IMR-90 (cell line): Measurements from ENCODE around the gene PLA2G4E. TPM values are rescaled to one million over a fixed set of nuclear protein-coding genes. Genes with fewer than 3 reads are reported as not detected.

Source experiments
- ATAC-seq: fragments of 200-7000 bp; cut with Tn5 transposase; 2 replicates; pipeline ENCODE4 v1.9.1; 2020; ENCODE audit warnings: low read depth, mild to moderate bottlenecking, moderate library complexity
- BruUV-seq: library from RNA; stranded (reverse); fragments of 400-500 nt; replicated peaks from 2 replicates; lab custom pipeline; 2021; lab: Mats Ljungman, UMichigan
- CTCF ChIA-PET: fragments of 300-600 bp; formaldehyde crosslinking; extraction: SDS; loops from one replicate; lab custom pipeline; 2021; ENCODE audit warnings: antibody characterized with exemption; lab: Yijun Ruan, JAX
- POLR2A ChIA-PET: fragments of 300-600 bp; sonication (Branson Sonifier 250); formaldehyde crosslinking; loops from one replicate; lab custom pipeline; 2022; ENCODE audit warnings: antibody characterized with exemption; ENCODE audit not compliant: unreplicated experiment; lab: Charles Lee
- DNase-seq: peaks from one replicate; pipeline ENCODE4 v3.0.0; 2013
- H2AFZ ChIP-seq: replicated peaks from 2 replicates; pipeline ENCODE3; 2013; ENCODE audit warnings: low read length, mild to moderate bottlenecking; ENCODE audit not compliant: poor library complexity
- H2AK5ac ChIP-seq: 2 replicates; pipeline ENCODE4 v1.6.1; 2013; ENCODE audit warnings: low read depth, low read length, inconsistent platforms
- H2AK9ac ChIP-seq: replicated peaks from 2 replicates; pipeline ENCODE3; 2013; ENCODE audit warnings: mild to moderate bottlenecking, low read depth, low read length, moderate library complexity; ENCODE audit not compliant: poor library complexity
- H2BK120ac ChIP-seq: 2 replicates; pipeline ENCODE4 v1.6.1; 2013; ENCODE audit warnings: low read depth, low read length, inconsistent platforms
- H2BK15ac ChIP-seq: 3 replicates; pipeline ENCODE4 v1.6.1; 2013; ENCODE audit warnings: low read depth, low read length, inconsistent platforms
- H2BK20ac ChIP-seq: 2 replicates; pipeline ENCODE4 v1.6.1; 2013; ENCODE audit warnings: low read depth, mild to moderate bottlenecking, inconsistent platforms, low read length, moderate library complexity
- H2BK5ac ChIP-seq: 2 replicates; pipeline ENCODE4 v1.6.1; 2013; ENCODE audit warnings: mild to moderate bottlenecking, low read depth, low read length, inconsistent platforms; ENCODE audit not compliant: poor library complexity, severe bottlenecking
- H3K14ac ChIP-seq: replicated peaks from 2 replicates; pipeline ENCODE4 v1.6.1; 2013; ENCODE audit warnings: low read depth, low read length, inconsistent platforms
- H3K18ac ChIP-seq: 2 replicates; pipeline ENCODE4 v1.6.1; 2013; ENCODE audit warnings: low read depth, low read length, control low read depth
- H3K23ac ChIP-seq: 2 replicates; pipeline ENCODE4 v1.6.1; 2013; ENCODE audit warnings: low read depth, low read length, inconsistent platforms
- H3K27ac ChIP-seq: 2 replicates; pipeline ENCODE4 v1.5.1; 2013; ENCODE audit warnings: mild to moderate bottlenecking, control low read depth, low read length; ENCODE audit not compliant: insufficient read depth
- H3K27me3 ChIP-seq: 2 replicates; pipeline ENCODE4 v1.6.1; 2013; ENCODE audit warnings: low read length; ENCODE audit not compliant: control insufficient read depth, insufficient read depth
- H3K36me3 ChIP-seq: 2 replicates; pipeline ENCODE4 v1.6.1; 2013; ENCODE audit warnings: low read length, mixed read lengths; ENCODE audit not compliant: control insufficient read depth, insufficient read depth
- H3K4ac ChIP-seq: 2 replicates; pipeline ENCODE4 v1.6.1; 2013; ENCODE audit warnings: low read depth, low read length, inconsistent platforms
- H3K4me1 ChIP-seq: 2 replicates; pipeline ENCODE4 v1.6.1; 2013; ENCODE audit warnings: low read length, mixed read lengths; ENCODE audit not compliant: control insufficient read depth, insufficient read depth
- H3K4me2 ChIP-seq: 2 replicates; pipeline ENCODE4 v1.6.1; 2013; ENCODE audit warnings: low read depth, mild to moderate bottlenecking, control low read depth, low read length, moderate library complexity
- H3K4me3 ChIP-seq: 2 replicates; pipeline ENCODE4 v1.5.1; 2013; ENCODE audit warnings: low read depth, mild to moderate bottlenecking, control low read depth, low read length, moderate library complexity; ENCODE audit not compliant: insufficient read depth
- H3K56ac ChIP-seq: 2 replicates; pipeline ENCODE4 v1.6.1; 2013; ENCODE audit warnings: low read length, inconsistent platforms; ENCODE audit not compliant: insufficient read depth; ENCODE audit errors: extremely low read depth
- H3K79me1 ChIP-seq, 2 experiments: 2 replicates each; pipeline ENCODE4 v1.6.1; 2013; ENCODE audit warnings: low read length in 2 of 2, inconsistent platforms in 1 of 2, low read depth in 1 of 2
- H3K9ac ChIP-seq: 2 replicates; pipeline ENCODE4 v1.6.1; 2013; ENCODE audit warnings: low read depth, low read length, control low read depth
- H3K9me1 ChIP-seq: 2 replicates; pipeline ENCODE4 v1.6.1; 2013; ENCODE audit warnings: low read length, inconsistent platforms; ENCODE audit not compliant: insufficient read depth
- H3K9me3 ChIP-seq: 2 replicates; pipeline ENCODE4 v1.6.1; 2013; ENCODE audit warnings: low read length; ENCODE audit not compliant: control insufficient read depth, insufficient read depth
- H4K20me1 ChIP-seq: 2 replicates; pipeline ENCODE4 v1.6.1; 2013; ENCODE audit warnings: low read length, inconsistent platforms; ENCODE audit not compliant: insufficient read depth
- H4K5ac ChIP-seq: 2 replicates; pipeline ENCODE4 v1.6.1; 2013; ENCODE audit warnings: mild to moderate bottlenecking, low read depth, low read length, control low read depth
- H4K8ac ChIP-seq, 2 experiments: 2 replicates each; pipeline ENCODE4 v1.6.1; 2013; ENCODE audit warnings: low read depth in 2 of 2, low read length in 2 of 2, control low read depth in 1 of 2, inconsistent platforms in 1 of 2
- H4K91ac ChIP-seq: 2 replicates; pipeline ENCODE4 v1.6.1; 2013; ENCODE audit warnings: low read depth, low read length, inconsistent platforms; ENCODE audit not compliant: insufficient read depth
- BHLHE40 ChIP-seq: fragments of 150-350 bp; IDR thresholded peaks from 2 replicates; pipeline ENCODE4 v1.6.1; 2016; ENCODE audit warnings: mild to moderate bottlenecking, low read depth, low read length
- CEBPB ChIP-seq: IDR thresholded peaks from 2 replicates; pipeline ENCODE4 v1.6.1; 2012; ENCODE audit warnings: low read depth, low read length, improper control_type of control experiment
- CHD1 ChIP-seq: IDR thresholded peaks from 2 replicates; pipeline ENCODE4 v1.6.1; 2012; ENCODE audit warnings: low read depth, low read length, improper control_type of control experiment
- CTCF ChIP-seq: conservative IDR thresholded peaks from 2 replicates; pipeline ENCODE4 v1.5.1; 2012; ENCODE audit warnings: mild to moderate bottlenecking, low read depth, low read length, improper control_type of control experiment
- ELK1 ChIP-seq: fragments of 150-350 bp; IDR thresholded peaks from 2 replicates; pipeline ENCODE4 v1.6.1; 2016; ENCODE audit warnings: low read depth, mild to moderate bottlenecking, low read length, moderate library complexity, borderline replicate concordance
- FOS ChIP-seq: fragments of 150-350 bp; IDR thresholded peaks from 2 replicates; pipeline ENCODE4 v1.6.1; 2016; ENCODE audit warnings: low read depth, low read length
- MAFK ChIP-seq: IDR thresholded peaks from 2 replicates; pipeline ENCODE4 v1.6.1; 2012; ENCODE audit warnings: low read depth, low read length, improper control_type of control experiment
- MAZ ChIP-seq: IDR thresholded peaks from 2 replicates; pipeline ENCODE4 v1.6.1; 2012; ENCODE audit warnings: low read depth, mild to moderate bottlenecking, low read length, improper control_type of control experiment, moderate library complexity, borderline replicate concordance
- MXI1 ChIP-seq: IDR thresholded peaks from 2 replicates; pipeline ENCODE4 v1.6.1; 2012; ENCODE audit warnings: low read depth, mild to moderate bottlenecking, low read length, moderate library complexity, borderline replicate concordance
- NFE2L2 ChIP-seq: fragments of 150-350 bp; IDR thresholded peaks from 2 replicates; pipeline ENCODE4 v1.6.1; 2016; ENCODE audit warnings: low read depth, mild to moderate bottlenecking, low read length
- POLR2A ChIP-seq: IDR thresholded peaks from 2 replicates; pipeline ENCODE4 v1.6.1; 2012; ENCODE audit warnings: mild to moderate bottlenecking, low read depth, low read length
- RAD21 ChIP-seq: IDR thresholded peaks from 2 replicates; pipeline ENCODE4 v1.6.1; 2012; ENCODE audit warnings: low read length, improper control_type of control experiment
- RCOR1 ChIP-seq: IDR thresholded peaks from 2 replicates; pipeline ENCODE4 v1.6.1; 2012; ENCODE audit warnings: mild to moderate bottlenecking, low read length, improper control_type of control experiment; ENCODE audit not compliant: insufficient replicate concordance
- RFX5 ChIP-seq: IDR thresholded peaks from 2 replicates; pipeline ENCODE4 v1.8.0; 2012; ENCODE audit warnings: low read depth, mild to moderate bottlenecking, low read length, moderate library complexity
- SMC3 ChIP-seq: fragments of 150-350 bp; IDR thresholded peaks from 2 replicates; pipeline ENCODE4 v1.6.1; 2016; ENCODE audit warnings: low read depth, mild to moderate bottlenecking, antibody characterized with exemption, low read length, moderate library complexity
- USF2 ChIP-seq: fragments of 150-350 bp; IDR thresholded peaks from 2 replicates; pipeline ENCODE4 v1.6.1; 2017; ENCODE audit warnings: mild to moderate bottlenecking, antibody characterized with exemption, low read length, low read depth
- WGBS, 2 experiments: methylation state at CpG; one replicate each; pipeline versions ENCODE4 v1.1.5 to v1.1.7; 2013; ENCODE audit warnings: missing lambda C conversion rate in 2 of 2; ENCODE audit not compliant: insufficient read length in 1 of 2; ENCODE audit errors: extremely low coverage in 2 of 2; 5-methylcytosine and 5-hydroxymethylcytosine counted together
- dilution Hi-C: fragments of 300-500 bp; cut with HindIII; formaldehyde crosslinking; loops from one replicate; pipeline ENCODE4 v1.14.3; 2018; ENCODE audit warnings: low sequenced_read_pairs; ENCODE audit not compliant: unreplicated experiment
- in situ Hi-C: fragments of 300-500 bp; cut with MboI; formaldehyde crosslinking; loops from 3 replicates; pipeline ENCODE4 v1.14.3; 2019; ENCODE audit warnings: low sequenced_read_pairs, inconsistent platforms, mixed read lengths
- intact Hi-C: fragments of 100-400 bp; cut with micrococcal nuclease; formaldehyde crosslinking; loops from 2 replicates; pipeline ENCODE4 v1.10.0; 2022
- polyA plus RNA-seq, 3 experiments: library from polyadenylated mRNA; depleted of rRNA; stranded (reverse); fragments of >200 nt; gene quantifications; 2 replicates each; pipeline ENCODE4 v1.2.3, GENCODE V29; 2012; ENCODE audit warnings: low replicate concordance in 1 of 3
- total RNA-seq: library from RNA; depleted of rRNA; stranded (reverse); fragments of >200 nt; gene quantifications from 2 replicates; pipeline ENCODE4 v1.2.3, GENCODE V29; 2012

The PLA2G4E gene
- total and polyA plus RNA-seq, 2 of the 4 experiments (the other 2 are of a cell fraction): not detected

- Histone ChIP-seq H3K4me2 (no peak overlapping the region), H2AFZ (no peak overlapping the region), H2BK20ac (no peak overlapping the region), H3K9ac (no peak overlapping the region), H3K18ac (no peak overlapping the region), H4K91ac (no peak overlapping the region), H3K27ac (no peak overlapping the region), H2AK9ac (no peak overlapping the region), H2BK5ac (no peak overlapping the region), H3K4me1 (no peaks in the 10 kb centered on the region), H4K5ac (no peak overlapping the region), H3K79me1 (no peaks in the 10 kb centered on the region), H2BK120ac (no peak overlapping the region), H2AK5ac (no peak overlapping the region), H2BK15ac (no peak overlapping the region), H3K36me3 (no peaks in the 10 kb centered on the region), H3K9me3 (no peaks in the 10 kb centered on the region), H3K14ac (no peak overlapping the region), H3K27me3 (peaks cover 29% of the 10 kb centered on the region), H3K23ac (no peak overlapping the region), H4K20me1 (no peaks in the 10 kb centered on the region), H3K9me1 (no peaks in the 10 kb centered on the region), H4K8ac (no peak overlapping the region), H3K56ac (no peak overlapping the region), H3K4ac (no peak overlapping the region), H3K4me3 (no peak overlapping the region)
- BruUV-seq: no TSS peak
- no peak for TF ChIP-seq CEBPB
- TF ChIP-seq MXI1: no peak
- no peak for TF ChIP-seq RFX5
- no peak for TF ChIP-seq RCOR1
- TF ChIP-seq USF2: no peak
- no peak for TF ChIP-seq ELK1
- TF ChIP-seq MAZ: no peak
- TF ChIP-seq CTCF: no peak
- TF ChIP-seq MAFK: no peak
- no peak for TF ChIP-seq BHLHE40
- TF ChIP-seq SMC3: no peak
- TF ChIP-seq FOS: no peak
- no peak for TF ChIP-seq RAD21
- no peak for TF ChIP-seq NFE2L2
- no peak for TF ChIP-seq POLR2A
- TF ChIP-seq CHD1: no peak
- ChIA-PET CTCF (no interaction called here), POLR2A (no interaction called here)
- WGBS, 2 experiments: 61% methylated on average over 2 of the region's 6 CpGs; no CpG with 5 or more reads in 1 of the 2 experiments
- in situ Hi-C loops: no loop called here
- DNase-seq (no peak), ATAC-seq (no peak)
- intact Hi-C loops: no loop called here
- dilution Hi-C loops: no loop called here
These were observed 17.6 kb upstream of the PLA2G4E start for GRCh38 chr15:42038401-42038800.
